Measurements from ENCODE around the gene ANKRD34B.

The ANKRD34B gene

GRCh38 chr5:80607343-80607742 lies 37.3 kb upstream of the ANKRD34B start:
- CTCF ChIA-PET = no interaction called here
- DNase-seq (ENCODE audit: extremely low spot score) = no peak
- TF ChIP-seq LEF1 (IDR thresholded peaks at IDR 0.05; ENCODE audit: borderline replicate concordance) (no peak), PKNOX1 (IDR thresholded peaks at IDR 0.05) (no peak), SP1 (IDR thresholded peaks at IDR 0.05) (no peak), SUZ12 (IDR thresholded peaks at IDR 0.05) (no peak), TARDBP (IDR thresholded peaks at IDR 0.05) (no peak), NFRKB (IDR thresholded peaks at IDR 0.05) (no peak), CTBP1 (IDR thresholded peaks at IDR 0.05; ENCODE audit: borderline replicate concordance) (no peak), HDGF (IDR thresholded peaks at IDR 0.05; ENCODE audit: borderline replicate concordance) (no peak), ZNF384 (IDR thresholded peaks at IDR 0.05) (no peak), L3MBTL2 (conservative IDR thresholded peaks at IDR 0.05) (no peak), FOXA1 (IDR thresholded peaks at IDR 0.05) (no peak), ARNT (IDR thresholded peaks at IDR 0.05) (no peak), FOXM1 (IDR thresholded peaks at IDR 0.05; ENCODE audit: borderline replicate concordance) (no peak), BHLHE40 (IDR thresholded peaks at IDR 0.05; ENCODE audit: borderline replicate concordance) (no peak), FOXK2 (IDR thresholded peaks at IDR 0.05) (no peak), ELF4 (IDR thresholded peaks at IDR 0.05) (no peak)
- POLR2A ChIA-PET = no interaction called here

GRCh38 chr5:80600943-80601693 lies 31.0 kb upstream of the ANKRD34B start:
- ChIA-PET POLR2A (no interaction called here), CTCF (no interaction called here)
- DNase-seq (ENCODE audit: extremely low spot score) = no peak
- TF ChIP-seq NFRKB (IDR thresholded peaks at IDR 0.05) (no peak), SP1 (IDR thresholded peaks at IDR 0.05) (no peak), SUZ12 (IDR thresholded peaks at IDR 0.05) (no peak), HDGF (IDR thresholded peaks at IDR 0.05; ENCODE audit: borderline replicate concordance) (no peak), ARNT (IDR thresholded peaks at IDR 0.05) (no peak), FOXK2 (IDR thresholded peaks at IDR 0.05) (no peak), ZNF384 (IDR thresholded peaks at IDR 0.05) (no peak), TARDBP (IDR thresholded peaks at IDR 0.05) (no peak), BHLHE40 (IDR thresholded peaks at IDR 0.05; ENCODE audit: borderline replicate concordance) (no peak), CTBP1 (IDR thresholded peaks at IDR 0.05; ENCODE audit: borderline replicate concordance) (no peak), FOXA1 (IDR thresholded peaks at IDR 0.05) (no peak), FOXM1 (IDR thresholded peaks at IDR 0.05; ENCODE audit: borderline replicate concordance) (no peak), LEF1 (IDR thresholded peaks at IDR 0.05; ENCODE audit: borderline replicate concordance) (no peak), ELF4 (IDR thresholded peaks at IDR 0.05) (no peak), PKNOX1 (IDR thresholded peaks at IDR 0.05) (no peak), L3MBTL2 (conservative IDR thresholded peaks at IDR 0.05) (no peak)

- POLR2A ChIA-PET = no interaction called here
- DNase-seq (ENCODE audit: extremely low spot score) = no peak
- TF ChIP-seq SUZ12 (IDR thresholded peaks at IDR 0.05) = no peak
- TF ChIP-seq SP1 (IDR thresholded peaks at IDR 0.05) = no peak
- no peak for TF ChIP-seq L3MBTL2 (conservative IDR thresholded peaks at IDR 0.05)
- CTCF ChIA-PET = no interaction called here
These were observed 27.4 kb upstream of the ANKRD34B start for GRCh38 chr5:80597500-80597899.

- TF ChIP-seq CTBP1 (IDR thresholded peaks at IDR 0.05; ENCODE audit: borderline replicate concordance) (no peak), SP1 (IDR thresholded peaks at IDR 0.05) (no peak), ELF4 (IDR thresholded peaks at IDR 0.05) (no peak), L3MBTL2 (conservative IDR thresholded peaks at IDR 0.05) (no peak), TARDBP (IDR thresholded peaks at IDR 0.05) (no peak), FOXA1 (IDR thresholded peaks at IDR 0.05) (no peak), ARNT (IDR thresholded peaks at IDR 0.05) (no peak), BHLHE40 (IDR thresholded peaks at IDR 0.05; ENCODE audit: borderline replicate concordance) (no peak), LEF1 (IDR thresholded peaks at IDR 0.05; ENCODE audit: borderline replicate concordance) (no peak), SUZ12 (IDR thresholded peaks at IDR 0.05) (no peak), FOXK2 (IDR thresholded peaks at IDR 0.05) (no peak), PKNOX1 (IDR thresholded peaks at IDR 0.05) (no peak), NFRKB (IDR thresholded peaks at IDR 0.05) (no peak), HDGF (IDR thresholded peaks at IDR 0.05; ENCODE audit: borderline replicate concordance) (no peak), ZNF384 (IDR thresholded peaks at IDR 0.05) (no peak), FOXM1 (IDR thresholded peaks at IDR 0.05; ENCODE audit: borderline replicate concordance) (no peak)
- no peak for DNase-seq (ENCODE audit: extremely low spot score)
- CTCF ChIA-PET = no interaction called here
- POLR2A ChIA-PET = no interaction called here
These were observed 24.7 kb upstream of the ANKRD34B start for GRCh38 chr5:80594810-80595209.

GRCh38 chr5:80592761-80593160 lies 22.7 kb upstream of the ANKRD34B start:
- TF ChIP-seq ZNF384 (IDR thresholded peaks at IDR 0.05) (no peak), LEF1 (IDR thresholded peaks at IDR 0.05; ENCODE audit: borderline replicate concordance) (no peak), BHLHE40 (IDR thresholded peaks at IDR 0.05; ENCODE audit: borderline replicate concordance) (no peak), TARDBP (IDR thresholded peaks at IDR 0.05) (no peak)
- DNase-seq (ENCODE audit: extremely low spot score) = no peak
- ChIA-PET CTCF (no interaction called here), POLR2A (no interaction called here)

GRCh38 chr5:80592105-80592504 lies 22.0 kb upstream of the ANKRD34B start:
- TF ChIP-seq FOXM1 (IDR thresholded peaks at IDR 0.05; ENCODE audit: borderline replicate concordance) = no peak
- no peak for TF ChIP-seq NFRKB (IDR thresholded peaks at IDR 0.05)
- TF ChIP-seq LEF1 (IDR thresholded peaks at IDR 0.05; ENCODE audit: borderline replicate concordance) = no peak
- TF ChIP-seq L3MBTL2 (conservative IDR thresholded peaks at IDR 0.05) = no peak
- TF ChIP-seq TARDBP (IDR thresholded peaks at IDR 0.05) = no peak
- no peak for TF ChIP-seq SP1 (IDR thresholded peaks at IDR 0.05)
- TF ChIP-seq FOXA1 (IDR thresholded peaks at IDR 0.05) = no peak
- TF ChIP-seq ARNT (IDR thresholded peaks at IDR 0.05) = no peak
- TF ChIP-seq FOXK2 (IDR thresholded peaks at IDR 0.05) = no peak
- no peak for TF ChIP-seq ZNF384 (IDR thresholded peaks at IDR 0.05)
- no peak for TF ChIP-seq HDGF (IDR thresholded peaks at IDR 0.05; ENCODE audit: borderline replicate concordance)
- no peak for TF ChIP-seq BHLHE40 (IDR thresholded peaks at IDR 0.05; ENCODE audit: borderline replicate concordance)
- TF ChIP-seq PKNOX1 (IDR thresholded peaks at IDR 0.05) = no peak
- no peak for TF ChIP-seq CTBP1 (IDR thresholded peaks at IDR 0.05; ENCODE audit: borderline replicate concordance)
- CTCF ChIA-PET = no interaction called here
- POLR2A ChIA-PET = no interaction called here
- DNase-seq (ENCODE audit: extremely low spot score) = no peak

All from HEK293T (cell line).